ENCODE measurements around the gene RNF220.

RNF220 gene

DNA sequence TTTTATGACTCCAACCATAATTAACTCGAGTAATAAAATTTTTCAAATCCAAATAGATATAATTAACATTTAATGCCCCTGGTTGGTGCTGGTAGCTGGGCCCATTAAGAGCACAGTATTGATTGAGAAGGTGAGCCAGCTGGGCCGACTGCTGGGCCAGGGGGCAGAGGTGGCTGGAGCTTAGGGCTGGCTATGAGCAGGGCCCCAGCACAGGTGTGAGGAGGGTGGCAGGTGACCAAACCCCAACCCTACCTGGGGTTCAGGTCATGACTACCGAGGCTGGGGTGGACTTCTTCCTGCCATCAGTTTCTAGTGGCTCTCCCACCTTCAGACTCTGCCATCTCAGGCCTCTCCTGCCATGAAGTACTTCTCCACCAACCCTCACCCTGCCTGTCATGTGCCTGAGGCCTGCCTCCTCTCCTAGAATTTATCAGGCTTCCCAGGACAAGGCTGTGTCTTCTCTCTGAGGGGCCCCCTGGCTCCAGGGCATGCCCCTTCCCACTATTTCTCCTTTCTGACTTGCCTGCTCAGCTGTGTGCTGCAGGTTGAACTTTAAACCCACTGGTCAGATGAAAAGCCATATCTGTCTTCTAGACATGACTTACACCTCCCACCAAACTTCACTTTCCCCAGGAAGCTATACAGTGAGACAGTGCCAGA, 183.6 kb downstream of the RNF220 start:
- Histone ChIP-seq H3K4me1 (ENCODE audit: control insufficient read depth, insufficient read depth, low read length) (no peaks in the 10 kb centered on the region), H3K36me3 (ENCODE audit: control insufficient read depth in 2 of 2, insufficient read depth in 2 of 2, low read length in 2 of 2) (no peaks in the 10 kb centered on the region), H3K27ac (ENCODE audit: low read length) (no peak overlapping the region), H3K9ac (ENCODE audit: low read length in 2 of 2) (no peak overlapping the region), H3K4me3 (ENCODE audit: low read length in 2 of 2) (no peak overlapping the region), H3K27me3 (ENCODE audit: control insufficient read depth in 1 of 2, insufficient read depth in 2 of 2, low read length in 2 of 2) (peaks cover 7 to 14% of the 10 kb centered on the region in 2 donors), H3K9me3 (ENCODE audit: control insufficient read depth in 2 of 2, low read length in 2 of 2) (no peaks in the 10 kb centered on the region)

DNA sequence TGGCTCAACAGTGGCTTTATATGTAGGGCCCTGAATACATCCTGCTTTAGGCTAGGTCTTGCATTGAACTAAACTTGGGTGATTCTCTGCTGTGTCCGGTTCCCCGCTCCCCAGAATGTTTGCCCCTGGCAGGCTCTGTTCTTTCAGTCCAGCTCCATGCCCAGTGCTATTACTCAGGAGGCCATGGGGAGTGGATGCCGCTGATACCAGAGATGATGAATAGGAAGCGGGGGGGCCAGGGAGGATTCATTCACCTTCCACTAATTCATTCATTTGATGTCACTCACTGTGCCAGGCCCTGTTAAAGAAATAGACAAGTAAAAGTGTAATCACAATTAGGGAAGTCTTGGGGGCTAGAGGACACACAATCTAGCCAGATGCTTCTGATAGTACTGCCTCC, 185.4 kb downstream of the RNF220 start:
- Histone ChIP-seq H3K9me3 (ENCODE audit: control insufficient read depth in 2 of 2, low read length in 2 of 2) (no peaks in the 10 kb centered on the region), H3K36me3 (ENCODE audit: control insufficient read depth in 2 of 2, insufficient read depth in 2 of 2, low read length in 2 of 2) (no peaks in the 10 kb centered on the region), H3K27ac (ENCODE audit: low read length) (no peak overlapping the region), H3K4me1 (ENCODE audit: control insufficient read depth, insufficient read depth, low read length) (no peaks in the 10 kb centered on the region), H3K9ac (ENCODE audit: low read length in 2 of 2) (no peak overlapping the region), H3K4me3 (ENCODE audit: low read length in 2 of 2) (no peak overlapping the region), H3K27me3 (ENCODE audit: control insufficient read depth in 1 of 2, insufficient read depth in 2 of 2, low read length in 2 of 2) (peaks cover 3 to 11% of the 10 kb centered on the region in 2 donors)

DNA sequence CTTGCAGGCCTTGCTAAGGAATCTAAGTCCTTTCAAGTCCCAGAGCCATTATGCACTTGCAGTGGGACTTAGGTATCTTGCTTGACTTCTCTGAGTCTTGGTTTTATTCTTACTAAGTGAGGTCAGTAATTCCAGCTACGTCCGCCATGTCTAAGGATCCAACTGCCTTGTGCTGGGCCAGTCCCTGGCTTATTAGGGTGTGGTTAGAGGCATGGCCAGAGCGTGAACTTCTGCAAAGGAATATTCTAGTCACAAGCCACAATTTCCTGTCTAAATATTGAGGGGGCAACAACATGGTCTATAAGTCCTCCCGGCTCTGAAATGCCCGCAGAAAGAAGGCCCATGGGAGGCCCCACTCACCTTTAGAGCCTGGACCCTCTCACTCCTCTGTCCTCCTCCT, 186.3 kb downstream of the RNF220 start:
- H3K4me1 ChIP-seq (ENCODE audit: control insufficient read depth, insufficient read depth, low read length): no peaks in the 10 kb centered on the region
- H3K9ac ChIP-seq (ENCODE audit: low read length in 2 of 2): no peak overlapping the region
- H3K36me3 ChIP-seq (ENCODE audit: control insufficient read depth in 2 of 2, insufficient read depth in 2 of 2, low read length in 2 of 2): no peaks in the 10 kb centered on the region
- H3K4me3 ChIP-seq (ENCODE audit: low read length in 2 of 2): no peak overlapping the region
- no peak overlapping the region for H3K27ac ChIP-seq (ENCODE audit: low read length)
- no peaks in the 10 kb centered on the region for H3K9me3 ChIP-seq (ENCODE audit: control insufficient read depth in 2 of 2, low read length in 2 of 2)
- peaks cover 0 to 4% of the 10 kb centered on the region in 2 donors for H3K27me3 ChIP-seq (ENCODE audit: control insufficient read depth in 1 of 2, insufficient read depth in 2 of 2, low read length in 2 of 2)

DNA sequence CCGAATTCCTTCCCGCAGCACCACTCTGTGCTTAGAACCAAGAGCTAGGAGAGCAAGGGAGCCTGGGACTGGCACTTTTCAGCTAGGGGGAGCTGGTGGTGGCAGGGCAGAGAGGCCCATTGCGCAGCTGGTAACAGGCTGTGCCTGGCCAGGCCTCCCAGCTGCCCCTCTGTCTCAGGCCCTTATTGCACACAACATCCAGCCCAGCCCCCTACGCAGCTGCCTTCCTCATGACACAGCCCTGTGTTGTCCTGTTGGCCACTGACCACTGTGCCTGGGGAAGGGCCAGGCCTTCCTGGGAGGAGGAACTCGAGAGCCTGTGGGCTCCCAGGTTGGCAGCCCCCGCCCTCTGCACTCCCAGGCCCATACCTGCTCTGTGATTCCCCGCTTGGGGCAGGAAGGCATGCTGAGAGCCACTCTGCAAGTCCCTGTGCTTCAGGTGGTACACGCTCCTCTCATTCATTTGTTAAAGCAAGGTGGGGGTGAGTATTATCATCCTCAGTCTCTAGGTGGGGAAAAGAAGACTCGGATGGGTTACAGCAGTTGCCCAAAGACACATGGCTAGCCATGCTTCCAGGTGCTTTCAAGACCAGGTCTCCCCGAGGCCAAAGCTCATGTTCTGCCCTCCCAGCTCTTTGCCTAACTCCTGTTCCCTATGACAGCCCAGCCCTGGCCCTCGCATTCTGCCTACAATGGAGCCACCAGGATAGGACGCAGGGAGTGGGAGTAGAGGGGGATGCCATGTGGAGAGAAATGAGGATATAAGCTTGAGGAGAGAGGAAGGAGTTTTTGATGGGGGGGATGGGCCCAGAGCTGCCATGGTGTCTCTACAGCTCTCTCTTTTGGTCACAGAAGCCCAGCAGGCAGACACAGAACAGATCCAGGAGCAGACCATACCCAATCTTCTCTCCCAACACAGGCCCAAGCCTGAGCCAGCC, 187.4 kb downstream of the RNF220 start:
- Histone ChIP-seq H3K9ac (ENCODE audit: low read length in 2 of 2) (no peak overlapping the region), H3K9me3 (ENCODE audit: control insufficient read depth in 2 of 2, low read length in 2 of 2) (no peaks in the 10 kb centered on the region), H3K36me3 (ENCODE audit: control insufficient read depth in 2 of 2, insufficient read depth in 2 of 2, low read length in 2 of 2) (no peaks in the 10 kb centered on the region), H3K4me3 (ENCODE audit: low read length in 2 of 2) (no peak overlapping the region), H3K4me1 (ENCODE audit: control insufficient read depth, insufficient read depth, low read length) (no peaks in the 10 kb centered on the region), H3K27me3 (ENCODE audit: control insufficient read depth in 1 of 2, insufficient read depth in 2 of 2, low read length in 2 of 2) (peaks cover 2 to 7% of the 10 kb centered on the region in 2 donors), H3K27ac (ENCODE audit: low read length) (no peak overlapping the region)

DNA sequence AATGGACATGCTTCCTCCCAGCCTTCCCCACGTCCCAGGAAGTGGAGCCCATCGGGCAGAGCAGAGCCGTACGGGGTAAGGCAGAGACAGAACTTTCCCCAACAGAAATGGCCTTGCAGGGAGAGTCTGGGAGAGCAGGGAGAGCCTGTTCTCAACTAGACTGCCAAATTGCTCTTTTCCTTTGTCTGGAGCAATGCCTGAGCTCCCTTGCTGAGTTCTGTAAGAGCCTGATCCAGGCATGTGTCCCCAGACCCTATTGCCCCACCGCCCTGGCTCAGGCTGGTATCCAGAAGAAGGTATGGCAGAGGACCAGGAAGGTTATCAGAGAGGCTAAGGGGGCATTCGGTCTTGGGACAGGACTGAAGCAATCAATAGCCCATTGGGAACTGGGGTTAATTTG, 189.3 kb downstream of the RNF220 start:
- Histone ChIP-seq H3K27ac (ENCODE audit: low read length) (no peak overlapping the region), H3K9ac (ENCODE audit: low read length in 2 of 2) (no peak overlapping the region), H3K27me3 (ENCODE audit: control insufficient read depth in 1 of 2, insufficient read depth in 2 of 2, low read length in 2 of 2) (peaks cover 7 to 8% of the 10 kb centered on the region in 2 donors)

DNA sequence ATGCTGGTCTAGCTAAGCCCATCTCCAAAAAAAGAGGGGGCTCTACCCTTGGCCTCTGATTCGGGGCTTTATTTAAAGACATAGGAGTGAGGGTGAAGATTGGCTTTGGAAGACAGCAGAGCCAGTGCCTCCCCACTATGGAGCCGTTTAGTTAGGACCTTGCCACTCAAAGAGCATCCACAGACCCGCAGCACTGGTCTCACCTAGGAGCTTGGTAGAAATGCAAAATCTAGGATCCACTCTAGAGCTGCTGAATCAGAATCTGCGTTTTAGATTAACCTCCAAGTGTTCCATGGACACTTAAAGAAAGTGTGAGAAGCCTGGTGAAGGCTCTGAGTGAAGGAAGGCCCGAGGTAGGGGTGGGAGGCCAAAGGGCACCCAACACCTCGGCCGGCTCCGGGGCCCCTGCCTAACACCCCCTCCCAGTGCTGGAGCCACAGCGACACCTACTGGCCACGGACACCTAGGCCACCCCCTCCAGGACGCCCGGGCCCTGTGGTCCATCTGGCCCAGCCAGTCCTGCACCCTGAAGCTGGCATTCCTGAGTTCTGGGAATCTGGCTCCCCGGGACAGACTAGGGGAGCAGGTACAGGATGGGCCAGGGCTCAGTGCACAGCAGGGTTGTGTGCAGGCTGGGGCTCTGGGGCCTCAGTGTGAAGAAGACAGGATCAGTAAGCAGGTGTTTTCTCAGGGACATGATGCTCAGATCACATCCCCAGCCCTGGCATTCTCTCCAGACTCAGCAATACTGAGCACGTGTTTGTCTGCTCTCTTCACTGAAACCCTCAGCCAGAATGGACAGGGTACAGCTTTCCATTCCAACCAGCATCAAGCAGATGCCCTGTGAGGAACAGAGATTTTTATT, 190.0 kb downstream of the RNF220 start:
- Histone ChIP-seq H3K27ac (ENCODE audit: low read length) (no peak overlapping the region), H3K36me3 (ENCODE audit: control insufficient read depth in 2 of 2, insufficient read depth in 2 of 2, low read length in 2 of 2) (no peaks in the 10 kb centered on the region), H3K4me3 (ENCODE audit: low read length in 2 of 2) (no peak overlapping the region), H3K9ac (ENCODE audit: low read length in 2 of 2) (no peak overlapping the region), H3K4me1 (ENCODE audit: control insufficient read depth, insufficient read depth, low read length) (no peaks in the 10 kb centered on the region), H3K27me3 (ENCODE audit: control insufficient read depth in 1 of 2, insufficient read depth in 2 of 2, low read length in 2 of 2) (peaks cover 7 to 10% of the 10 kb centered on the region in 2 donors), H3K9me3 (ENCODE audit: control insufficient read depth in 2 of 2, low read length in 2 of 2) (no peaks in the 10 kb centered on the region)

More for the DNA sequence above, 189.3 kb downstream of the RNF220 start:
- Histone ChIP-seq H3K9me3 (ENCODE audit: control insufficient read depth in 2 of 2, low read length in 2 of 2) (no peaks in the 10 kb centered on the region), H3K4me3 (ENCODE audit: low read length in 2 of 2) (no peak overlapping the region), H3K36me3 (ENCODE audit: control insufficient read depth in 2 of 2, insufficient read depth in 2 of 2, low read length in 2 of 2) (no peaks in the 10 kb centered on the region), H3K4me1 (ENCODE audit: control insufficient read depth, insufficient read depth, low read length) (no peaks in the 10 kb centered on the region)

DNA sequence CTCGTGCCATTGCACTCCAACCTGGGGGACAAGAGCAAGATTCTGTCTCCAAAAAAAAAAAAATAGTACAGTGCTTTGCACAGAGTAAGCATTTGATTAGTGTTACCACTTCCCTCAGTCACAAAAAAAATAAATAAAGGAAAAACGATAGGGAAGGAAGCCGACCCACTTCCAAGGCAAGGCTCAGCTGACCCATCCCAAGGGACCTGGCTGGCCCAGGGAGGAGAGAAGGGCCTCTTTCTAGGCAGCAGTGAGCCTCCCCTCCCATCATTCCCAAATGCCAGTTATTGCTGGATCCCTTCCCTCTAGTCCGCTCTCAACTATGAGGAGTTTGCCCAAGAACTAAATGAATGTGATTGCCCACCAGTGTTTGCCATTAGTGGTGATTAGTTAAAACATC, 191.5 kb downstream of the RNF220 start:
- H3K36me3 ChIP-seq (ENCODE audit: control insufficient read depth in 2 of 2, insufficient read depth in 2 of 2, low read length in 2 of 2): no peaks in the 10 kb centered on the region
- H3K9ac ChIP-seq (ENCODE audit: low read length in 2 of 2): no peak overlapping the region
- no peak overlapping the region for H3K27ac ChIP-seq (ENCODE audit: low read length)

DNA sequence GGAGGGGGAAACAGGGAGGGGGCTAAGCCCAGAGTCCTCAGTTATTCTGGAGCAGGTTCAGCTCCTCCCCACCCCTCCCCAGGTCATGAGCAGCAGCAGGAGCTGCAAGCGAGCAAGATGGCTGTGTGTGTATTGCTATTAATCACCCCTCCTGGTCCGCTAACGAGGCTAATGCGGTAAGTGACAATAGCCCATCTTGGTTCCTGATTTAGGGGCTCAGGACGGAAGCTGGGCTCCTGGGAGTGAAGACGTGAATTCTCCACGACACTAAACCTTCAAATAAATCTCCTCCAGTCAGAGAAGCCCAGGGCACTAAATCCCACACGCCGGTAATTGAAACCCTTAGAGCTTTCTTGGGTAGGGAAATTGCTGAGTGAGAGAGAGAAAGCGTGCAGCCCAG, 193.1 kb downstream of the RNF220 start:
- no peaks in the 10 kb centered on the region for H3K9me3 ChIP-seq (ENCODE audit: control insufficient read depth in 2 of 2, low read length in 2 of 2)
- H3K27ac ChIP-seq (ENCODE audit: low read length): no peak overlapping the region
- H3K27me3 ChIP-seq (ENCODE audit: control insufficient read depth in 1 of 2, insufficient read depth in 2 of 2, low read length in 2 of 2): peaks cover 19 to 25% of the 10 kb centered on the region in 2 donors
- H3K4me1 ChIP-seq (ENCODE audit: control insufficient read depth, insufficient read depth, low read length): no peaks in the 10 kb centered on the region
- no peak overlapping the region for H3K4me3 ChIP-seq (ENCODE audit: low read length in 2 of 2)
- no peak overlapping the region for H3K9ac ChIP-seq (ENCODE audit: low read length in 2 of 2)
- H3K36me3 ChIP-seq (ENCODE audit: control insufficient read depth in 2 of 2, insufficient read depth in 2 of 2, low read length in 2 of 2): no peaks in the 10 kb centered on the region

More for the DNA sequence above, 191.5 kb downstream of the RNF220 start:
- Histone ChIP-seq H3K4me3 (ENCODE audit: low read length in 2 of 2) (no peak overlapping the region), H3K4me1 (ENCODE audit: control insufficient read depth, insufficient read depth, low read length) (no peaks in the 10 kb centered on the region), H3K9me3 (ENCODE audit: control insufficient read depth in 2 of 2, low read length in 2 of 2) (no peaks in the 10 kb centered on the region), H3K27me3 (ENCODE audit: control insufficient read depth in 1 of 2, insufficient read depth in 2 of 2, low read length in 2 of 2) (peaks cover 7 to 15% of the 10 kb centered on the region in 2 donors)

DNA sequence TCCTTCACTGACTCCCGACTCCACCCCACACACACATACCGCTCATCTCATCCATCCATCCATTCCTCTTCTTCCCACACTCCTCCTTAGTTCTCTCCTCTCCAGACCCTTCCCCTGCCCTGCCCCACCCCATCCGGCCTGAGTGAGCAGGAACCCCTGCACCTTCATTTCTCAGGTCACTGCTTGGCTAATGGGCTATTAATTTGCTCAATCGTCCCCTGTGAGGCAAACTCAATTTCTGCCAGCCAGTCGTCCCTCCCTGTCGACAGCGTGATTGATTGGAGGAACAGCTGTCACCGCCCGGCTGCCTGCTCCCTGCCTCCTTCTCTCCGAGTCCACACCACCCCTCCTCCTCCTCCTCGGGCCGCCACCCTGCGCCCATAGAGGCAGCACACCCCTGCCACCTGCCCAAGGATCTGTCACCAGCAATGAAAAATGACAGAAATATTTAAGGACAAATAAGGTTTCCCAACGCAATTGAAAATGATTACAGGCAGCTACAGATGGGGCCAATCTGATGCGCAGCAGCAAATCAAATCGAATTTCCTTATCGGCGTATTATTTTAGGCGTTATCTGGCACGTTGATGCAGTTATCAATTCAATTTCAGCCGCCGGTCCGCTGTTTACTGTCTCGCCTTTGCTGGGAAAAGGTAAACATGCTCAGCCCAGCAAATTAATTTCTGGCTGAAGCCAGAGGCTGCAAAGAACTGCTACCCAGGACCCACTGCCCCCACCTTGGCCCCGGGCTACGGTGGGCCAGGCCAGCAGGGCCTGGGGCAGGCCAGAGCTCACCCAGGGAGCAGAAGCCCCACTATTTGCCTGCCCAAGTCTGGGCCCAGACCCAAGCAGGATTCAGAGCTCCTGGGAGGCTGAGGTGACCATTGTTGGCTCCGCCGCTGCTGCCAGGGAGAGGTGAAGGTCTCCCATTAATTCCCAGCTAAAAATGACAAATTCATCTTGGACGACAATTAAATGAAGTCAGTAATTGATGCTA, 197.9 kb downstream of the RNF220 start:
- Histone ChIP-seq H3K27me3 (ENCODE audit: control insufficient read depth in 1 of 2, insufficient read depth in 2 of 2, low read length in 2 of 2) (peaks cover 22 to 27% of the 10 kb centered on the region in 2 donors), H3K9ac (ENCODE audit: low read length in 2 of 2) (no peak overlapping the region), H3K4me3 (ENCODE audit: low read length in 2 of 2) (no peak overlapping the region), H3K9me3 (ENCODE audit: control insufficient read depth in 2 of 2, low read length in 2 of 2) (no peaks in the 10 kb centered on the region), H3K4me1 (ENCODE audit: control insufficient read depth, insufficient read depth, low read length) (no peaks in the 10 kb centered on the region), H3K36me3 (ENCODE audit: control insufficient read depth in 2 of 2, insufficient read depth in 2 of 2, low read length in 2 of 2) (no peaks in the 10 kb centered on the region), H3K27ac (ENCODE audit: low read length) (no peak overlapping the region)

All from stomach smooth muscle (tissue), 2 donors.